Activated T-helper 1 cell treated with anti-CD3 and anti-CD28 coated beads, Interleukin-2, amount 50 U/mL, for 16 hours (primary cell): ENCODE data around the gene UHRF2.
"Not testable (repeated sequence)": the region's sequence is repeated elsewhere in the genome, so short reads cannot be mapped to it uniquely, and the experiment has no call there.

ENCODE experiments used
- DNase-seq, 2 donors: peaks; one replicate each; pipeline ENCODE4 v3.0.0-alpha.2; 2020; ENCODE audit warnings: low read depth in 1 of 2, low spot score in 1 of 2

Gene UHRF2

GRCh38 chr9:6484210-6484609 lies 71.2 kb downstream of the UHRF2 start:
- DNase-seq = no peak

- DNase-seq = no peak
Measured at GRCh38 chr9:6488395-6488794, 75.4 kb downstream of the UHRF2 start.

GRCh38 chr9:6489099-6489498 lies 76.1 kb downstream of the UHRF2 start:
- no peak for DNase-seq

GRCh38 chr9:6490863-6491262 lies 77.9 kb downstream of the UHRF2 start:
- no peak for DNase-seq

- no peak for DNase-seq
Measured at GRCh38 chr9:6495466-6495865, 82.5 kb downstream of the UHRF2 start.

GRCh38 chr9:6498982-6499381 lies 86.0 kb downstream of the UHRF2 start:
- DNase-seq = no peak

GRCh38 chr9:6501526-6502210 lies 88.7 kb downstream of the UHRF2 start:
- DNase-seq = no peak

GRCh38 chr9:6502399-6502798 lies 89.4 kb downstream of the UHRF2 start:
- DNase-seq = no peak

- no peak for DNase-seq
Measured at GRCh38 chr9:6506571-6506970, 93.6 kb downstream of the UHRF2 start.

- no peak for DNase-seq
Measured at GRCh38 chr9:6512085-6512657, 99.2 kb downstream of the UHRF2 start.

GRCh38 chr9:6522263-6522662 lies 109.3 kb downstream of the UHRF2 start:
- no peak for DNase-seq

GRCh38 chr9:6525326-6526045 lies 112.5 kb downstream of the UHRF2 start:
- no peak for DNase-seq

GRCh38 chr9:6535594-6535993 lies 122.6 kb downstream of the UHRF2 start:
- no peak for DNase-seq

- DNase-seq = no peak
Measured at GRCh38 chr9:6538666-6539071, 125.7 kb downstream of the UHRF2 start.

- DNase-seq = not testable (repeated sequence)
Measured at GRCh38 chr9:6542617-6543016, 129.6 kb downstream of the UHRF2 start.

- DNase-seq = no peak
Measured at GRCh38 chr9:6543204-6543603, 130.2 kb downstream of the UHRF2 start.

GRCh38 chr9:6545017-6545691 lies 132.2 kb downstream of the UHRF2 start:
- no peak for DNase-seq

- no peak for DNase-seq
Measured at GRCh38 chr9:6549106-6549800, 136.3 kb downstream of the UHRF2 start.

- no peak for DNase-seq
Measured at GRCh38 chr9:6551136-6551535, 138.1 kb downstream of the UHRF2 start.

- DNase-seq = no peak
Measured at GRCh38 chr9:6552033-6552432, 139.0 kb downstream of the UHRF2 start.

GRCh38 chr9:6552498-6553121 lies 139.6 kb downstream of the UHRF2 start:
- DNase-seq = no peak
